HepG2 (cell line): ENCODE data around the gene SOX21. TPM values are rescaled to one million over a fixed set of nuclear protein-coding genes. Genes with fewer than 3 reads are reported as not detected.
A peak's percentile ranks its signal among the peaks of the same experiment; 100 is the strongest.

Experiments
- ATAC-seq: fragments of 200-7000 bp; cut with Tn5 transposase; 3 replicates; pipeline ENCODE4 v1.9.1; 2020; ENCODE audit warnings: mild to moderate bottlenecking, moderate library complexity
- BruUV-seq: library from RNA; stranded (reverse); fragments of 400-500 nt; replicated peaks from 2 replicates; lab custom pipeline; 2021; lab: Mats Ljungman, UMichigan
- CTCF ChIA-PET: fragments of 300-600 bp; formaldehyde crosslinking; extraction: SDS; loops from one replicate; lab custom pipeline; 2021; ENCODE audit warnings: low total read pairs, inconsistent platforms, low intra/inter-chr PET ratio; lab: Yijun Ruan, JAX
- POLR2A ChIA-PET: fragments of 350-600 bp; sonication (Branson Sonifier 250); formaldehyde crosslinking; loops from one replicate; lab custom pipeline; 2020; ENCODE audit warnings: antibody characterized with exemption, inconsistent platforms; lab: Yijun Ruan, JAX
- DNase-seq: peaks from one replicate; pipeline ENCODE4 v3.0.0-alpha.2; 2015; ENCODE audit warnings: low spot score
- FAIRE-seq: peaks from 3 replicates; lab custom pipeline; 2011; peaks lifted over from hg19 to GRCh38; lab: Jason Lieb, UNC
- H2AFZ ChIP-seq: one replicate; pipeline ENCODE4 v1.6.1; 2011; ENCODE audit warnings: low read length, inconsistent platforms
- H3K27ac ChIP-seq: fragments of 300-600 bp; 3 replicates; pipeline ENCODE4 v1.8.0; 2011; ENCODE audit warnings: mixed run types, mild to moderate bottlenecking, mixed read lengths, low read length, inconsistent platforms; ENCODE audit not compliant: insufficient read depth; ENCODE audit errors: extremely low read length
- H3K27me3 ChIP-seq, 2 experiments: fragments of 200-600 bp in 1 of 2; 2 replicates in 1 of 2; 3 replicates in 1 of 2; pipeline versions ENCODE4 v1.6.0 to v1.8.0; 2011; ENCODE audit warnings: low read length in 2 of 2, mild to moderate bottlenecking in 2 of 2, moderate library complexity in 2 of 2, inconsistent platforms in 1 of 2; ENCODE audit not compliant: insufficient read depth in 2 of 2, control insufficient read depth in 1 of 2
- H3K36me3 ChIP-seq, 2 experiments: fragments of 200-600 bp in 1 of 2; replicated peaks in 1 of 2; 2 replicates in 1 of 2; 3 replicates in 1 of 2; pipeline versions ENCODE4 v1.5.1 to v1.8.0; 2011; ENCODE audit warnings: low read length in 2 of 2, inconsistent platforms in 1 of 2; ENCODE audit not compliant: insufficient read depth in 2 of 2, control insufficient read depth in 1 of 2
- H3K4me1 ChIP-seq: 2 replicates; pipeline ENCODE4 v1.5.1; 2012; ENCODE audit warnings: low read length, inconsistent platforms; ENCODE audit not compliant: insufficient read depth
- H3K4me2 ChIP-seq: 2 replicates; pipeline ENCODE4 v1.6.0; 2011; ENCODE audit warnings: low read depth, low read length, inconsistent platforms
- H3K4me3 ChIP-seq, 3 experiments: fragments of 200-600 bp in 1 of 3; sonication (generic), shearing (Covaris generic) in 1 of 3; replicated peaks in 1 of 3; 2 replicates each; pipeline ENCODE4 v1.5.1; 2011 to 2016; ENCODE audit warnings: low read length in 3 of 3, inconsistent platforms in 2 of 3, low read depth in 2 of 3, mild to moderate bottlenecking in 2 of 3, control low read depth in 1 of 3, mixed read lengths in 1 of 3; ENCODE audit not compliant: insufficient read depth in 1 of 3
- H3K79me2 ChIP-seq: one replicate; pipeline ENCODE4 v1.6.1; 2011; ENCODE audit warnings: low read length, inconsistent platforms; ENCODE audit not compliant: insufficient read depth
- H3K9ac ChIP-seq: 2 replicates; pipeline ENCODE4 v1.6.0; 2011; ENCODE audit warnings: mild to moderate bottlenecking, low read depth, low read length, inconsistent platforms; ENCODE audit not compliant: insufficient read depth
- H3K9me3 ChIP-seq: 2 replicates; pipeline ENCODE4 v1.5.1; 2012; ENCODE audit warnings: mild to moderate bottlenecking, low read length
- H4K20me1 ChIP-seq: 2 replicates; pipeline ENCODE4 v1.6.0; 2011; ENCODE audit warnings: inconsistent platforms, mild to moderate bottlenecking, low read length, moderate library complexity; ENCODE audit not compliant: insufficient read depth
- CBX2 ChIP-seq, 2 experiments: fragments of 200-600 bp in 1 of 2; sonication (generic); formaldehyde crosslinking in 1 of 2; IDR thresholded peaks; 2 replicates each; pipeline versions ENCODE4 v1.7.0 to v1.8.1; 2018 to 2022; ENCODE audit warnings: low read depth in 2 of 2, low read length in 1 of 2, mild to moderate bottlenecking in 1 of 2, missing genetic modification reagents in 1 of 2
- CEBPB ChIP-seq: IDR thresholded peaks from 2 replicates; pipeline ENCODE4 v1.6.1; 2011; ENCODE audit warnings: low read depth, low read length, improper control_type of control experiment, borderline replicate concordance
- ISX ChIP-seq: sonication (generic); formaldehyde crosslinking; conservative IDR thresholded peaks from 2 replicates; pipeline ENCODE4 v1.5.0; 2020; ENCODE audit warnings: missing genetic modification reagents
- ZNF343 ChIP-seq: sonication (generic); formaldehyde crosslinking; IDR thresholded peaks from 2 replicates; pipeline ENCODE4 v1.4.0; 2020; ENCODE audit warnings: mild to moderate bottlenecking, missing genetic modification reagents
- WGBS: methylation state at CpG from one replicate; pipeline ENCODE4 v1.1.6; 2017; ENCODE audit warnings: low lambda C conversion rate; 5-methylcytosine and 5-hydroxymethylcytosine counted together
- in situ Hi-C: cut with HindIII; loops from 2 replicates; pipeline ENCODE4 v1.10.0; 2017; ENCODE audit warnings: low pct_unique_long_range_greater_than_20kb; ENCODE audit not compliant: extremely low pct_ligation_motif_present
- intact Hi-C: fragments of 100-400 bp; cut with micrococcal nuclease; formaldehyde crosslinking; loops from one replicate; pipeline ENCODE4 v1.10.0; 2022; ENCODE audit not compliant: unreplicated experiment
- polyA plus RNA-seq, 8 experiments: library from polyadenylated mRNA; depleted of rRNA in 3 of 8; stranded (reverse) in 7 of 8; unstranded in 1 of 8; fragments of >200 nt; fragmentation: Illumina TruSeq in 4 of 8; extraction: Trizol in 4 of 8; gene quantifications; 2 replicates each; pipeline versions ENCODE4 v1.2.1 to v1.2.3, GENCODE V29; 2011 to 2016; ENCODE audit warnings: low read depth in 4 of 8, missing spikeins in 1 of 8, mixed read lengths in 1 of 8; ENCODE audit not compliant: insufficient read depth in 1 of 8
- total RNA-seq, 5 experiments: library from RNA; depleted of rRNA; stranded (reverse); fragments of >200 nt; fragmentation: Illumina TruSeq; extraction: Trizol; gene quantifications; 2 replicates each; pipeline ENCODE4 v1.2.3, GENCODE V29; 2016; ENCODE audit warnings: low read depth in 1 of 5

SOX21 gene
- total and polyA plus RNA-seq, 2 of the 13 experiments (the other 11 are each of a cell fraction or from before 2014, with no cell fraction given), result not detected

DNA sequence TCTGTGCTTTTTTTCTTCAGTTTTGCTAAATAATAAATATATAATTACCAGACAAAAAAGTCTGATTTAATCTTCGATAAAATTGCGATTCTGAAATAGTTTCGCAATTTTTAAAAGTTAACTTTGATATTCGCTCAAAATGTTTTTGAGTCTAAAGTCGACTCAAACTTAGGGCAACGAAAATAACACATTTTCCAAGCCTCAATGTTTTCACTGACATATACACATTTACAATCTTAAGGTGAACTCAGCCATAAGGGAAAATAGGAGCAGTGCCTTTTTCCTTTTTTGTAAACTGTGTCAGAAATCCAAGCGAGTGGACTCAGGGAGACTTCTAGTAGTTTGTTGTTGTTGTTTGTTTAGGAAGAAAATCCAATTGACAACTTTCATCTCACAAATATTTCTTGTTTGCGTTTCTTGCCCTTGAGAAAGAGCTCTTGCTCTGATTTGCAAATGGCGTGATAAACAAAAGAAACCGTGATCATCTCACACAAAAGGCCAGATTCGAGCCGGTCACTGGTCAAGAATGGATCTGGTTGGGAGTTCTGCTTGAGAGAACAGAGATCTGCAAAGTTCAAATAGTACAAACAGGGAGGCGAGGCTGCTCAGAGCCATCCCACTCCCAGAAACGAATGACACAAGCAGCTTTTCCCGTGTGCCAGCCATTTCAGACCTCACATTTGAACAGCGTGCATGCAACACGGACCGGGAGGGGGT lies 2.1 kb downstream of the SOX21 start:
- Histone ChIP-seq H4K20me1 (no peaks in the 10 kb centered on the region), H3K9me3 (no peaks in the 10 kb centered on the region), H3K4me2 (peak overlapping the region; percentile 67; the same call in 1 of the 2 replicates), H3K9ac (no peak overlapping the region), H3K27ac (no peak overlapping the region), H3K79me2 (no peaks in the 10 kb centered on the region), H3K4me1 (no peaks in the 10 kb centered on the region), H2AFZ (no peak overlapping the region), H3K4me3 (no peak overlapping the region), H3K36me3 (no peaks in the 10 kb centered on the region), H3K27me3 (peaks cover 10 to 83% of the 10 kb centered on the region in 2 experiments; a peak in 4 of 5 replicates)
- no TSS peak for BruUV-seq
- no peak for DNase-seq
- no peak for FAIRE-seq
- ChIA-PET CTCF (no interaction called here), POLR2A (no interaction called here)
- peak; percentile 28 for ATAC-seq
- TF ChIP-seq ZNF343 (no peak), CEBPB (peak; percentile 6; the same call in 1 of the 2 replicates), CBX2 (IDR thresholded peaks at IDR 0.05; ENCODE audit: low read depth, low read length) (peak; percentile 29; the same call in 1 of the 2 replicates), CBX2 (CRISPR knock-in tag; IDR thresholded peaks at IDR 0.05; ENCODE audit: low read depth) (no peak)
- intact Hi-C loops (loop anchor here (5.0 kb wide), 1 partner anchor 33 kb away; no protein-coding TSS in a partner anchor), in situ Hi-C loops (no loop called here)
- WGBS, result 20% methylated on average over 18 of the region's 18 CpGs

DNA sequence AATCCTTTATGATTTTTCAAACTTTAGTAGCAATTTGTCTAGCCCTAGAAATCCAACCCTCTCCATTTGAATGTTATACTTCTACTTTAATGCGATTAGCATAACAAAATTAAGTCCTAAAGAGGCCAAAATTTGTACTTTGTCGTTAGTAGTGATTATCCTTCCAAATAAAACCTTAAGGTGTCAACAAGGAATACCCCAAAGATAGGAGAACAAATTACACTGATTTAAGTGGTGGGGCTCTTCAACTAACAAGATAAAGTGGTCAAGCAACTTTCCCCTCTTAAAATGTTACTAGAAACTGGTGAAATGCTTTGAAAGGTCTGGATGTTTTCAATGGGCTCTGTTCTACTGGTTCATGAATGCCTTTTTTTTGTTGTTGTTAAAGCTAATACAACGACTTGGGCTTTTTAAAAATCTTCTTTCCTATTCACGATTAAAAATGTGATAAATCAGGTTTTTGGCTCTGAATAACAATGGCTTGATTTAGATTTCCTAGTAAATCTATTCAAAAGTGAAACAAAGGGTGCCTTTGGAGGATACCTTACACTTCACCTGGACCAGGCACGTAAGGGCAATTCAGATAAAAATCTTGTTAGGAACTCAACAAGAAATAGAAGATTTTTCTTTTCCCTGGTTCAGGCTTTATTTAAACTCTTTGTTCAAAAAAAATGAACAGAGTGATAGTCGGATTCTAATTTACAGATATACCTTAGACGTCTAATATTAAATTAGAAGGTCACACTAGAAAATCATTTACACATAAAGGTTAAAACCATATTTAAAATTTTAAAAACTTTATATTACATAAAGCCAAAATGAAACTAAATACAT lies 3.1 kb downstream of the SOX21 start:
- no TSS peak for BruUV-seq
- ChIA-PET POLR2A (no interaction called here), CTCF (no interaction called here)
- intact Hi-C loops, result no loop called here
- in situ Hi-C loops, result no loop called here
- 8% methylated on average over 7 of the region's 7 CpGs for WGBS
- Histone ChIP-seq H3K27me3 (peaks cover 13 to 84% of the 10 kb centered on the region in 2 experiments; a peak in 4 of 5 replicates), H3K4me2 (no peak overlapping the region), H2AFZ (no peak overlapping the region), H3K9me3 (no peaks in the 10 kb centered on the region), H3K9ac (no peak overlapping the region), H3K79me2 (no peaks in the 10 kb centered on the region), H4K20me1 (no peaks in the 10 kb centered on the region), H3K36me3 (no peaks in the 10 kb centered on the region), H3K4me1 (no peaks in the 10 kb centered on the region), H3K27ac (no peak overlapping the region), H3K4me3 (no peak overlapping the region)
- DNase-seq (no peak), ATAC-seq (no peak), FAIRE-seq (no peak)
- TF ChIP-seq CBX2 (IDR thresholded peaks at IDR 0.05; ENCODE audit: low read depth, low read length), result peak; percentile 83
- TF ChIP-seq CBX2 (CRISPR knock-in tag; IDR thresholded peaks at IDR 0.05; ENCODE audit: low read depth), result no peak
- TF ChIP-seq ISX (CRISPR knock-in tag), result no peak
